Endothelial cell of hepatic sinusoid (primary cell): ENCODE results near the gene GAPDHS.

Experiments
- in situ Hi-C: cut with HindIII; loops from 2 replicates; pipeline ENCODE4 v1.10.0; 2017; ENCODE audit warnings: low sequenced_read_pairs

The GAPDHS gene

DNA sequence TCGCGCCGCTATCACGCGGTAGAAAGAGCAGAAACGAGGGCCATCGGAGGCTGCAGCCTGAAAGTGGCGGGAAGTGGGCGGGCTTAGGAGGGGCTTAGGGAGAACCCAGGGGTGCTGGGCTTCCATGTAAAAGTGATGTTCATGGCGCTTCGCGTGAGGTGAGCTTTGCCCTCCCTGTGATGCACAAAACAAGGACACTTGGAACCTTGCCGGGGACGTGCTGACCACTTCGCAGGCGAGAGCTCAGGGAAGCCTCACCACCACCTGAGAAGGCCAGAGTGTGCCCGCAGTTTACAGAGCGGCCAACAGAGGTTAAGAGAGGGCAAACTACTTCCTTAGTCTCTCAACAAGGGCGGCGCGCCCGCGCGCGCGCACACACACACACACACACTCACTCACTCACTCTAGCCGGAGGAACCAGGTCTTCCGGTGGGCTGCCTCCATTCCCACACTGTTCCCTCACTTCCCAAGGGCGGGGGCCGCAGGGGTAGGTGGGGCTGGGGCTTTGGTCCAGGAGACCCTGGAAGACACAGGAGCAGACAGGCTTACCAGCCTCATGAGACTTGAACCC is 651 bp downstream of the GAPDHS start:
- in situ Hi-C loops: no loop called here

DNA sequence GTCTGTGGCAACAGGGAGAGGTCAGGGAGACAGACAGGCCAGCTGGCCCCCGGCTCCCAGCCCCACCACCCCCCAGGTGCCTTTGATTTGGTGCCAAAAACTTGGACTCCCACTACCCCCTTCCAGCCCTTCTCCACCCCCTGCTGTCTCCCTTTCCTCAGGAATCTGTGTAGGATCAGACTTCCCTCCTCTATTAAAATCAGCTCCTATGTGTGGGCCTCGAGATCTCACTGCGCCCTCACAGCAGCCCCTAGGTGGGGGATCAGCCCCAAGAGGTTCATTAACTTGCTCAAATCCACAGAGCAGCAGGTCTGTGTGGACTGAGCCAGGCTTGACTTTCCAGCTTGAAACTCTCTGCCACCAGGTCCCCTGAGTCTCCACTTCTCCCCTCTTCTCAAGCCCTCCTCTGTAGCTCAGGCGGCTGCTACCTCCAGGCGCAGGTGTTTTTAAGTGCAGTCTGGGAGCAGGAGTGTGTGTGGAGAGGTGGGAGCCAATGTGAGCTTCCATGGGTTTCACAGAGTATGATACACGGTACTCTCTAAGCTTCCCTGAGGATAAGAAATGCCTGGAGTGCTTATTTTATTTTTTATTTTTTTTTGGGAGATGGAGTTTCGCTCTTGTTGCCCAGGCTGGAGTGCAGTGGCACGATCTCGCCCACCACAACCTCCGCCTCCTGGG is 1.7 kb downstream of the GAPDHS start:
- in situ Hi-C loops: no loop called here

DNA sequence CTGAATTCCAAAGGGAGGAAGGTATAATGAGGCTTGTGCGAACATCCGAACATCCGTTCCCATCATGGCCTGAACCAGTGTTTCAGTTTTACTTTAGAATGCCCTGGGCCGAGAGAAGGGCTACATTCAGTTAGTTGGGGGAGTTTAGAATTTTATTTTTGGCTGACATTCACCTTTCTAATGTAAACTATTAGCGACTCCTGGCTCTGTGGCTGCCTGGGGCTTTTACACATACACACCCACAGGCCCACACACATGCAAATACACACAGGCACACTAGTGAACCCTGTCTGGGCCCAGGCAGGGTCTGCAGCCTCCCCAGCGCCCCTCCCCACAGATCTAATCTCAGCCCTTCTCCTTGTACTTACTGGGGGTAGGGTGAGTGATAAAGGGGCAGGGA is 6.1 kb downstream of the GAPDHS start:
- in situ Hi-C loops: no loop called here

DNA sequence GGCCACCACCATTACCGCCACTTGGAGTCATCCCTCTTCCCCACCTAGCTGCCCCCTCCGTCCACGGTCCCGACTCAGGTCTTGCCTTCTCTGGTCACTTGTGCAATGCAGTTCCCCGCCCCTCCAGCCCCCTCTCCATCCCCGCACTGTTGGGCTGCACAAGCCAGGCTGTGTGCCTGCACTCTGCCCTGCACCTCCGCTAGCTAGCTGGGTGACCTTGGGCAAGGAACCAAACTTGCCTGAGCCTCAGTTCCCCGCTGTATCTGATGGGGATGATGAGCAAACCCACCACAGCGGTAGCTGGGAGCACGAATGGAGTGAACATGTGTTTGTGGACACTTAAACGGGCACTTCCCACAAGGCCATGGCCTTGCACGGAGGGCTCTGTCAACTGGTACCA is 6.6 kb downstream of the GAPDHS start:
- in situ Hi-C loops: no loop called here

DNA sequence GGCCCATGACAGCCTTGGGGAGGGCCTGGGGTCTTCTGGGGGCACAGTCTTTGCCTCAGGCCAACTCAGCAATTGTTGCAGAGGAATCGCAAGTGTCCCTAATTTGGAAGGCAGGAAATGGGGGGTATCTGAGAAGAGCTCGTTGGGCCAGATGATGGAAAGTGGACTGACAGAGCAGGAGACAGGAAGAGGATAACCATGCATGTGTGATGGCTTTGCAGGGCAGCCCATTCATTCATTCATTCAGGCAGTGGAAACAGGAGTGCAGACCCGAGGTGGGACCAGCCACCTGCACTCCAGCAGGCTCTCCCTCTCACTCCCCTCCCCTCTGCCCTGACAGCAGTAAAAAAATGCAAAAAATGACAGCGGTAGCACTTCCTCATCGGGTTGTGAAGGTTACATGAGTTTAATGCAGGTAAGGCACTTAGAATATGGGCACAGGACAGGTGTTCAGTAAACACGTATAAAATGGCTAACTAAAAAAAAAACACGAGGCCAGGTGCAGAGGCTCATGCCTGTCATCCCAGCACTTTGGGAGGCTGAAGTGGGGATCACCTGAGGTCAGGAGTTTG is 7.2 kb downstream of the GAPDHS start:
- in situ Hi-C loops: no loop called here

DNA sequence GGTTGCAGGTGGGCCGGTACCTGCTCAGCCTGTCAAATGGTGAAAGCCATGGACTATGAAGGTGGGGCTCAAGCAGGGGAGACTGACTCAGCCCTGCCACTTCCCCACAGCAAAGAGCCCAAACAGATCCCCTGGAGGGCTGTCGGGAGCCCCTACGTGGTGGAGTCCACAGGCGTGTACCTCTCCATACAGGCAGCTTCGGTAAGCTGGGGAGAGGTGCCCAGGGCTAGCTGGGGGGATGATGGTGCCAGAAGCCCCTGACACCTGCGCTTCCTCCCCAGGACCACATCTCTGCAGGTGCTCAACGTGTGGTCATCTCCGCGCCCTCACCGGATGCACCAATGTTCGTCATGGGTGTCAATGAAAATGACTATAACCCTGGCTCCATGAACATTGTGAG is 9.0 kb downstream of the GAPDHS start:
- in situ Hi-C loops: no loop called here

DNA sequence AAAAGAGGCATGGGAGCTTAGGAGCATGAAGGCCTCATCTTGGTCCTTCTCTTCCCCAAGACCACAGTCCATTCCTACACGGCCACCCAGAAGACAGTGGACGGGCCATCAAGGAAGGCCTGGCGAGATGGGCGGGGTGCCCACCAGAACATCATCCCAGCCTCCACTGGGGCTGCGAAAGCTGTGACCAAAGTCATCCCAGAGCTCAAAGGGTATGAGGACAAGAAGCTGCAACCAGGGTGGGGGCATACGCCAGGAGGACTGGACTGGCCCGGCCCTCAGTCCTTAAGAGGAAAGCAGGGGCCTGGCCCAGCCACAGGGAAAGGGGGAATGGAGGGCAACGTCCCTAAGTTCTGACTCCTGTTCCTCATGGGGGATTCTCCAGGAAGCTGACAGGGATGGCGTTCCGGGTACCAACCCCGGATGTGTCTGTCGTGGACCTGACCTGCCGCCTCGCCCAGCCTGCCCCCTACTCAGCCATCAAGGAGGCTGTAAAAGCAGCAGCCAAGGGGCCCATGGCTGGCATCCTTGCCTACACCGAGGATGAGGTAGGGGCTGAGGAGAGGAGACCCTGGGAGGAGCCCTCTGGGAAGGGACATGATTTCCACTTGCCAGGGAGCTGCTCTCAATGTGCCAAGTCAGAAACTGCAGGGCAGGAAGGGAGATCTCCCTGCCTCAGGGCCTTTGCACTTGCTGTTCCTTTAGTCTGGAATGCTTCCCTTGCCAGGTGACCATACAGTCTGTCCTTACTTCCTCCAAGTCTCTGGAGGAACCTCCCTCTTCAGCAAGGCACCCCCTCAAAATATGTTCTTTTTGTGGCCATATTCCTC is 10.2 kb downstream of the GAPDHS start:
- in situ Hi-C loops: no loop called here

DNA sequence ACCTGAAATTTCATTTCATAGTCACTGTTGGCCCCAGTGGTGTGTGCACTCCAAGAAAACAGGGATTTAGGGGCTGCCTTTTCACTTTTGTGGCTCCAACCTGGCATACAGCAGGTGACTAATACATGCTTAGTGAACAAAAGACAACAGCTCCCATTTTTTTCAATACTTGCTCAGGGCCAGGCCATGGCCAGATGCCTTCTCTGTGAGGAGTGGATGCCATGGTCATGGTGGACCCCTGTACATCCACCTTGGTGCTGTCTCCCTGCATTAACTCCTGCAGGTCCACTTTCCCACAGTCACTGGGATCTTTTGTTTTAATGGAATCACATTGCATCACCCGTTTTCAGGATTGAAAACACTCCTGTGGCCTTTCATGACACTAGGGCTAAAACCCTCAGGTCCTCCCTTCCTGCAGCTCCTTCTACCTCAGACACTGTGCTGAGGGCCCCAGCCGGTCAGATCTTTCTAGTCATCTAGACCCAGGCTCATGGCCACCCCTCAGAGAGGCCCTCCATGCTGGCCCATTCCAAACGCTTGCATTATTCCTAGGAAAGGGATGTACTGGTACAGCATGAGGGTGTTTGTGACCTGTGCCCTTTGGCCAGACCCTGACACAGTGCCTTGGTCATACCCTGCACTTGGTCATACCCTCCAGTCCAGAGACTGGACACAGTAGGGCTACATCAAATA is 11.0 kb downstream of the GAPDHS start:
- in situ Hi-C loops: no loop called here

DNA sequence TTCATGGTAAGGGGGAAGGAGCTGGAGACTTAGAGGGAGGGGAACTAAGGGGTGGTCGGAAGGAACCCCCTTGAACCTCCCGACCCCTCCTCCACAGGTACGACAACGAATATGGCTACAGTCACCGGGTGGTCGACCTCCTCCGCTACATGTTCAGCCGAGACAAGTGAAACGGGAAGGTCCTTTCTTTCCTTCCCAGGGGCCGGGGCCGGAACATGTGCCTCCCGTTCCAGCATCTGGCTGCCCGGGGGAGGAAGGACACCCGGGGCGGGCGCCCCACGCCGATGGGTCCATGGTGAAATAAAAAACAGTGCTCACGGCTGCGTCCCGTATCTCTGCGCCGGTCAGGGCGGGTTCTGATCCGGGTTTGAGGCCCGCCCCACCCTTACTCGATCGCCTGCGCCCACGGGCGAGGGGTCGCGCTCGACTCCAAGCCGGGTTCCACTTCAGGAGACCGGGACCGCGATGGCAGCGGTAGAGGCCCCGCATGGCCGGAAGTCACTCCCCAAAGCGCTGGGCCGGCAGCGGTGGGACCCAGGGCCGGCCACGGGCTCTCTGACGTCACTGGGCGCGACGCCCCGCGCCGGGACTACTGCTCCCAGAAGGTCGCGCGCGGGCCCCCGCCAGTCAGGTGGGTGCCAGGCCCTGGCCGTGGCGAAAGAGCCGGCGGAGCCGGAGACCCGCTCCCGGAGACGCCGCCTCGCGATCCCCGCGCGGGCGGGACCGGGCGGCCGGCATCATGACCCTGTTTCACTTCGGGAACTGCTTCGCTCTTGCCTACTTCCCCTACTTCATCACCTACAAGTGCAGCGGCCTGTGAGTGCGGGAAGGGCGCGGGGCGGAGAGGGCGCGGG is 12.0 kb downstream of the GAPDHS start, which contains the start of gene TMEM147:
TMEM147 (plus strand) TSS at position 626 of the 854 bp plus-strand sequence; CDS start at position 740, 114 bp downstream.
- in situ Hi-C loops: loop anchor here (5.0 kb wide), 1 partner anchor 92 kb away; no protein-coding TSS in a partner anchor

DNA sequence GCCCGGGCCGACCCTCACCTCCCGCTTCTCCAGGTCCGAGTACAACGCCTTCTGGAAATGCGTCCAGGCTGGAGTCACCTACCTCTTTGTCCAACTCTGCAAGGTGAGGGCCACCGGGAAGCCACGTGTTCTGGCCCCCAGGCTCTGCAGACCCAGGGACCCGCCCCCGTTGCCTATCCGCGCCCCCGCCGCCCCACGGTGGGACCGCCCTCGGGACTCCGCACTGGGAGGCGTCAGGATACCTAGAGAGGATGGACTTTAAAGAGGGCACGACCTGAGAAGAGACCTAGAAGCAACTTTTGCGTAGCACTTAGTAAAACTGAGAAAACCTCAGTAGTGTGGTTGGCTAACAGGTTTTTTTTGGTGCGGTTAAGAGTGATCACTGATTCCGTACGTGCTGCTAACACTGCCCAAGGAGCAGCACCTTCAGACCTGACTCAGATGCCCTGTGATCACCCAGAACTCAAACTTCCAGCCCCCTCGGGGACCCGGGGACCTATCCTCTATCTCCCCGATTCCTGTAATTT is 12.7 kb downstream of the GAPDHS start:
- in situ Hi-C loops: loop anchor here (5.0 kb wide), 1 partner anchor 91 kb away; no protein-coding TSS in a partner anchor

DNA sequence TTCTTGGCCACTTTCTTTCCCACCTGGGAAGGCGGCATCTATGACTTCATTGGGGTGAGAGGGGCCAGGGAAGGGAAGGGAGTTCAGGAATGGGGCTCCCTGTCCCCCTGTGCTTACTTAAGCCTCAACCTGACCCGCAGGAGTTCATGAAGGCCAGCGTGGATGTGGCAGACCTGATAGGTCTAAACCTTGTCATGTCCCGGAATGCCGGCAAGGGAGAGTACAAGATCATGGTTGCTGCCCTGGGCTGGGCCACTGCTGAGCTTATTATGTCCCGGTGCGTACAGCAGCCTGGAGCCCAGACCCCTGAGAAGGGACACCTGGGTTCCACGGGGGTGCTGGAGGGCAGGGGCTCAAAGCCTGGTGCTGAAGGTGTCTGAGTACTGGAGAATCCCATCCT is 13.3 kb downstream of the GAPDHS start:
- in situ Hi-C loops: loop anchor here (5.0 kb wide), 1 partner anchor 91 kb away; no protein-coding TSS in a partner anchor

DNA sequence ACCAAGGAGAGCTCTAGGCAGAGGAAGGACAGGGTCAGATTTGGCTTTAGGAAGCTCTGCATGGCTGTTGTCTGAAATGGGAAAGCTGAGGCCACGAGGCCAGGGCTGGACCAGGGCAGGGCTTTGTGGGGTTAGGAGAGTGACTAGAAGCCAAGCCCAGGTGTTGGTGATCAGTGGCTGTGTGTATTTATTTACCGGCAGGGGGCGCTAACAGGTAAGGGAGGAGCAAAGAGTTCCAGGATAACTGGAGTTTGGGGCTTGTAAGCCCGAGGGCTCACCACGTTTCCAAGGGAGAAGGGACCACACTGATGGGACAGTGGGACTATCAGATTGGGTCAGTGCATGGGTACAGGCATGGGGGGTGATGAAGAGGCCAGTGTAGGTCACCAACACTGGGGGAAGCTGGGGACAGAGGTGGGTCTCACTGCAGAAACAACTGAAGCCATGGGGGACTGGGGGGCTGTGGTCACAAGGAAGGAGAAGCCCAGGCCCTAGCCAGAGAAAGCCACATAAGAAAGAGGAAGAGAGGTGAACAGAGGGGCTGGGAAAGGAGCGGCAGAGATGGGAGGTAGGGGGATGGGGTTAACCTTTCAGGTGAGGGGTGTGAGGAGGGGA is 16.0 kb downstream of the GAPDHS start:
- in situ Hi-C loops: loop anchor here (5.0 kb wide), 1 partner anchor 88 kb away; no protein-coding TSS in a partner anchor

DNA sequence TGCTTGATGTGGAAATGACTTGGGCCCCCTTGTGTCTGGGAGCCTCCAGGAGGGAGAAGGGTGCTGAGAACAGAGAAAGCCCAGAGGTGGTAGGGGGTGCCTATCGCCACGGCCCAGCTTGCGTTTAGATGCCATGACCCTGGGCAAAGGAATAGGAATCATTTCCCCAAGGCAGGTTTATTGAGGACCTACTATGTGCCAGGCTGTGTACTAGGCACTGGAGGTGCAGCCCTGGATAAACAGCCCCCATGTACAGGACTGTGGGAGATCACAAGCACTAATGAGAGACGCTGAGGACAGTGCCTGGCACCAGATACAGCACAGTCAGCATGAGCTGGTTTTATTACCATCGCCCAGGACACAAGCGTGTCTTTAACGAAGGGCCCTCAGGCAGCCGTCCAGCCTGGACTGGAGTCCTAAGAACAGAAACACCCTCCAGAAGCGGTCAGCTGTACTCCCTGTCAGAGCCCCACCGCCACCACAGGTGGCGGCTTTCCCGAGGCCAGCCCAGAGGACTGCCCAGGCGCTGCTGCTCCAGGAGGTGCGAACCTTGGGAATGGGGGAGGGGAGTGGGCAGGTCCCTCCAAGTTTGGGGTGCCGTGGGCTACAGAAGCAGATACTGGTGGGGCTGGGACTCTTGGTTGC is 16.7 kb downstream of the GAPDHS start:
- in situ Hi-C loops: loop anchor here (5.0 kb wide), 1 partner anchor 87 kb away; no protein-coding TSS in a partner anchor

DNA sequence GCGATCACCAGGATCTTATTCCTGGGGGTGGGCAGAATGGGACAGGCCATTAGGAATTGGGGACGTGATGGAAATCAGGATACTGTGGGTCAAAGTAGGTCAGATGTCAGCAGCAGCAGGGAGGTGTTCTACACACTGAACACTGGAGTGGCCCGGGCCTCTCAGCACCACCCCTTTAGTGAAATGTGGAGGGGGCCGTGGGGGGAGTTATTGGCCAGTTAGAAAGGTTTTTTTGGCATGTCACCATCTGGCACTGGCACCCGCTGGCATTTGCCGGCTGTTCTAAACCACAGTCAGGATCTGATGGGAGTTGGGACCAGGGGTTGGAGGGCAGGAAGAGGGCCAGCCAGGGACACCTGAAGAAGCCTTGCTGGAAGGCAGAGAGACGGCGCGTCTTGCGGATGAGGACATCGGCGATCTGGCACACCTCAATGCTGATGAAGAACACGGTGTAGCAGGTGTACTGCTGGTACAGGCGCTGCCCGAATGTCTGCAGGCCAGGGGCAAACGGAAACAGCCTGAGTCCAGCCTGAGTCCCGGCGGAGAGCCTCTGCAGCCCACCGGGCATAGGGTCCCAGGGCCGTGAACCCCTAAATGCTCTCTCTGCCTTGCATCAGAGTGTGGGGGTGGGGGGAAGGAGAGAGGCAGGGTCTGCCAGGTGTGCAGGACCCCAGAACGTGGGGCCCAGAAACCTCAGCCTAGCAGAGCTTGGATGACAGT is 18.0 kb downstream of the GAPDHS start:
- in situ Hi-C loops: no loop called here

DNA sequence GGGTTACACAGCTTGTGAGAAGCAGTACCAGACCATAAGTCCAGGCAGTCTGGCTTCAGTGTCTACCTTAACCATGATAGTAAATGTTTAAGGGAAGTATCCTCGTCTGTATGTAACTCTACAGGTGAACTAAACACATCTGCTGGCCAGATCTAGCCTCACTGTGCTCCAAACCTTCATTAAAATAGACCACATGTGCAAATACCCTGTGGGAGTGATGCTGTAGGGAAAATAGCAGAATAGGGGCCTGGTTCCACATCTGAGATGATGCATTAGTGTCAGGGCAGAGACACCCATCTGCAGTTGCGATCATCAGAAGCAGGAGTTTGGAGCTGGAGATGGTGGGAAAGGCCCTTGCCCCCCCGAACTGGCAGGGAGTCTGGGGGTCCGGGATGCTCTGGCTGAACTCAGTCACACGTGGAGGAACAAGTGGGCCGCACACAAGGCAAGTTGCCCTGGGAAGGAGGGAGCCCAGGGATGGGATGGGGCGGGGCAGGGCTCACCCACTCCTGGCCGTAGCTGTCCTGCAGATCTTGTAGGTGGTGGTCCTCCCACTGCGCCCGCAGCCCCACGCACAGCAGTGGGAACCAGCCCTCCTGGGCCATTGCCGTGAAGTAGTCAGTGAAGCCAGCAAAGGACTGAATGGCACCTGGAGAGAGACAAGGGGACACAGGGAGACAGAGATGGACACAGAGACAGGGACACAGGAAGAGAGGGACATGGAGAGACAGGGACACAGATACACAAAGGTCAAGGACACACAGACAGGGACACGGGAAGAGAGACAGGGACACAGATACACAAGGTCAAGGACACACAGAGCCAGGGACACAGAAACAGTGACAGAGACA is 19.5 kb downstream of the GAPDHS start:
- in situ Hi-C loops: no loop called here

DNA sequence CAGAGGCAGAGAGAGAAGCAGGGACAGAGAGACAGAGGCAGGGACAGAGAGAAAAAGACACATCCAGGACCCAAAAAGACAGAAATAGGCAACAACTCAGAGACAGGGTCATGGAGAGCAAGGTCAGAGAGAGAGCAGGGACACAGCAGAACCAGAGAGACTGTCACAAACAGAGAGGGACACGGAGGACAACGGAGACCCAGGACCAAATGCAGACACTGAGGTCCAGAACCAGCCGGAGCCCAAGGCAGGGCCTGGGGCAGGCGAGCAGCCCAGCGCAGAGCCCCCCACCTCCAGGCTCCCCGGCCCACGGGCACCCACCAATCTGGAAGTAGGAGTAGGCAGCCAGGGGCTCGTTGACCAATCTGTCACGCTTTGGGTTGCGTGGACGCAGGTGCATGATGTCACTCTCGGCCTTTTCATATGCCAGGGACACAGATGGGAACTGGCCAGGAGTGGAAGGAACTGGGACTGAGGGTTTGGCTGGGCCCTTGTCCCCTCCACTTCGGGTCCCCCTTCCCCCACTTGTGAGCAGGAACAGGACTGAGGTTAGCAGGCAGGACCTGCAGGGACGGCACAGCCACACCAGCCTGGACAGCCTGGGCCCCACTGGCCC is 20.2 kb downstream of the GAPDHS start:
- in situ Hi-C loops: no loop called here

DNA sequence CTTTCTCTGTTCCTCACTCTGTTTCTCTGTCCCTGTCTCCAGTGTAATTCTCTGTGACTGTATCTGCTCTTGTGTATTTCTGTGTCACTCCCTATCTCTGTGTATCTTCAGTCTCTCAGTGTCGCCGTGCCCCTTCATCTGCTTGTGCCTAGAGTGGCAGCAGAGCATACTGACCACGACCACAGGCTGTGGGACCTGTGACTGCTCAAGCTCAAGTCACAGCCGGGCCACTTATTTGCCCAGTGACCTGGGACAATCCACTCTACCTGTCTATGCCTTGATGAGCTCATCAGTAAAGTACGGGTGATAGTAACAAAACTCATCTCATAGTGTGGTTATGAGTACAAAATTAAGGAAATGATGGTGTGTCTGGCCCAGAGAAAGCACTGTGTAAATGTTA is 20.8 kb downstream of the GAPDHS start:
- in situ Hi-C loops: no loop called here
